Stomach smooth muscle (tissue), 2 donors: ENCODE results near the gene CPLX3.
"Not testable (repeated sequence)": the region's sequence is repeated elsewhere in the genome, so short reads cannot be mapped to it uniquely, and the experiment has no call there.

Experiments used
- H3K27ac ChIP-seq: one replicate; pipeline ENCODE4 v1.7.0; 2013; ENCODE audit warnings: mild to moderate bottlenecking, low read length, inconsistent platforms
- H3K27me3 ChIP-seq, 2 donors: one replicate each; pipeline ENCODE4 v1.7.0; 2013; ENCODE audit warnings: low read length in 2 of 2; ENCODE audit not compliant: insufficient read depth in 2 of 2, control insufficient read depth in 1 of 2
- H3K36me3 ChIP-seq, 2 donors: one replicate each; pipeline ENCODE4 v1.7.0; 2013; ENCODE audit warnings: low read length in 2 of 2; ENCODE audit not compliant: control insufficient read depth in 2 of 2, insufficient read depth in 2 of 2
- H3K4me1 ChIP-seq: one replicate; pipeline ENCODE4 v1.7.0; 2013; ENCODE audit warnings: low read length; ENCODE audit not compliant: control insufficient read depth, insufficient read depth
- H3K4me3 ChIP-seq, 2 donors: one replicate each; pipeline ENCODE4 v1.7.0; 2013; ENCODE audit warnings: low read length in 2 of 2
- H3K9ac ChIP-seq, 2 donors: one replicate each; pipeline ENCODE4 v1.7.0; 2013; ENCODE audit warnings: low read length in 2 of 2, mild to moderate bottlenecking in 1 of 2
- H3K9me3 ChIP-seq, 2 donors: one replicate each; pipeline ENCODE4 v1.7.0; 2013; ENCODE audit warnings: low read length in 2 of 2; ENCODE audit not compliant: control insufficient read depth in 2 of 2
- donor health status: healthy.
- donor health status: Pancreatic carcinoma.

The CPLX3 gene

DNA sequence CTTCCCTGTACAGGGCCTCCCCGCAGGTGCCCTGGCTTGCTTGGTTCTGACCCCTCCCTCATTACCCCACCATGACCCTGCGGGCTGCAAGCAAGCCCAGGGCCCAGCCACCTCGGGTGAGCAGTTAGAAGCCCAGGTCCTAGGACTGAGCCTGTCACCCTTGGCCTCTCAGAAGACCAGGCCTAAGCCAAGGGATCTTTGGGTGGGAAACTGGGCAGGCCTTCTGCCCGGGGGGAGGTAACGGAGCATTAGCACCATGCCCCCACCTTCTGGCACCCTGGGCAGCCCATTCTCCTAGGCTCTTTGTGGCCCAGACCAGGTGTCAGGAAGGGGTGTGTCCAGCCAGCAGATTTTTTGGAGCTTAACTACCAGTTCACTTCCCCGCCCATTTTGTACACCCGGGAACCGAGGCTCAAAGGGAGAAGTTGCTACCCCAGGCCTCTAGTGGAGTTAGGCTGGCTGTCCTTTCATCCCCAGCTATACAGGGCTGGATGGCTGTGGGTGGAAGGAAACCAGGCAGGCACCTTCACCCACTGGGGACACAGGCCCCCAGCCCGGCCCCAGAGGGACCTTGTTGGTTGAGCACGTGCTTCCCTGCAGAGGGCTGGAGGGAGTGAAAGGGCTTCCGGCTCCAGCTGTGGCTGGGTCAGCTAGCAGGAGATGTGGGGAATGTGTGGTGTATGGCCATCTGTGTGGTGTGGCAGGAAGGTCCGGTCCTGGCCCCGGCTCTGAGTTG, 43.2 kb upstream of the CPLX3 start:
- Histone ChIP-seq H3K4me3 (peak overlapping the region; percentile 89 to 94), H3K27me3 (no peaks in the 10 kb centered on the region), H3K9me3 (no peaks in the 10 kb centered on the region), H3K27ac (no peak overlapping the region), H3K9ac (peak overlapping the region; percentile 78 to 85), H3K36me3 (peaks cover 0 to 2% of the 10 kb centered on the region in 2 donors), H3K4me1 (peaks cover 60% of the 10 kb centered on the region)

DNA sequence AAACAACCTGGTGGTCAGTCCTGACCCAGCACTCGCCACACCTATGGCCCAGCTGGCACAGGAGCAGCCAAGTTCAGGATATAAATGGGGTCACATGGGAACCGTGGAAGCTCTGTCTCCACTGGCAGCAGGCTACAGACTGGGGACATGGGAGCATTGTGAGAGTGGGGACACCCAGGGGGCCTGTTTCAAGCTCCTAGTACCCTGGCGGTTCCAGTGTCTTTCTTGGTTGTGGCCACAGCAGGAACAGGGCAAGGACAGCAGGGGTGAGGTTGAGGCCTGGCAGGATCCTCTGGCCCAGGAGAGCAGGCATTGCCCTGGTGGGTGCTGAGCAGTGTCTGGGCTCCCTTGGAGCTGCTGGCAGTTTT, 42.6 kb upstream of the CPLX3 start:
- Histone ChIP-seq H3K27me3 (no peaks in the 10 kb centered on the region), H3K9me3 (no peaks in the 10 kb centered on the region), H3K9ac (peak overlapping the region; percentile 78 to 85), H3K27ac (no peak overlapping the region), H3K4me1 (peaks cover 64% of the 10 kb centered on the region), H3K4me3 (peak overlapping the region; percentile 89 to 94), H3K36me3 (peaks cover 0 to 2% of the 10 kb centered on the region in 2 donors)

DNA sequence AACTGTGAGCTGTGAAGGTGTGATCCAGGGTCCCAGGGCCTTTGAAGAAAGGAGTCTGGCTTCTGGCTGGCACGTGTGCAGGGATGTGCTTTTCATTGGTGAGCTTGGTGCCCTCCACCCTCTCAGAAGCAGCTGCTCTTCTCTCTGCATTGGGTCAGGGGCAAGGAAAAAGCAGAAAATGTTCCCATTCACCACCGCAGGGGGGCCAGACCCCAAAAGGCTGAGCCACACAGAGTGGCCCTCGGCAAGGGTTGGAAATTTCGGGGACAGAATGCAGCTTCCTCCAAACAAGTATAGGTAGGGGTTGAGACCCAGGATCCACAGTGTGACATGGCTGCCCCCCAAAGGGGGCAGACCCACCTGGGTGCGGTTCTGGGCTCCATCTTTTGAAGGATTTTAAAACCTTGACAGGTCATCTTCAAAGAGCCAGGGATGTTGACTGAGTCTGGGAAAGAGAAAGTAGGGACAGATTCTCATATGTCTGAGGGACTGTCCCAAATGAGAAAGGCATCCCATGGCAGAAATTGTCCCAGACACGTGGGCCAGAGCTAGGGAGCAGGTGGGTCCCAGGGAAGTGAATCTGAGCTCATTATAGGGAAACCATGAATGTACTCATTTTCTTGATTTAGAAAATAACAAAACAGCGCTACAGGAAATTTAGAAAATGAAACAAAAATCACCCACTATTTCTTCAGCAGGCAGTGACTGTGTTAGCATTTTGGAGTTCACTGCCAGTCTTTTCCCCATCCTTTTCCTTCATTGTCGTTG, 41.8 kb upstream of the CPLX3 start:
- no peaks in the 10 kb centered on the region for H3K27me3 ChIP-seq
- no peaks in the 10 kb centered on the region for H3K9me3 ChIP-seq
- no peak overlapping the region for H3K27ac ChIP-seq
- H3K4me3 ChIP-seq, result no peak overlapping the region
- peaks cover 73% of the 10 kb centered on the region for H3K4me1 ChIP-seq
- H3K9ac ChIP-seq, result peak overlapping the region in 1 of 2 donors; percentile 27
- H3K36me3 ChIP-seq, result peaks cover 0 to 2% of the 10 kb centered on the region in 2 donors

DNA sequence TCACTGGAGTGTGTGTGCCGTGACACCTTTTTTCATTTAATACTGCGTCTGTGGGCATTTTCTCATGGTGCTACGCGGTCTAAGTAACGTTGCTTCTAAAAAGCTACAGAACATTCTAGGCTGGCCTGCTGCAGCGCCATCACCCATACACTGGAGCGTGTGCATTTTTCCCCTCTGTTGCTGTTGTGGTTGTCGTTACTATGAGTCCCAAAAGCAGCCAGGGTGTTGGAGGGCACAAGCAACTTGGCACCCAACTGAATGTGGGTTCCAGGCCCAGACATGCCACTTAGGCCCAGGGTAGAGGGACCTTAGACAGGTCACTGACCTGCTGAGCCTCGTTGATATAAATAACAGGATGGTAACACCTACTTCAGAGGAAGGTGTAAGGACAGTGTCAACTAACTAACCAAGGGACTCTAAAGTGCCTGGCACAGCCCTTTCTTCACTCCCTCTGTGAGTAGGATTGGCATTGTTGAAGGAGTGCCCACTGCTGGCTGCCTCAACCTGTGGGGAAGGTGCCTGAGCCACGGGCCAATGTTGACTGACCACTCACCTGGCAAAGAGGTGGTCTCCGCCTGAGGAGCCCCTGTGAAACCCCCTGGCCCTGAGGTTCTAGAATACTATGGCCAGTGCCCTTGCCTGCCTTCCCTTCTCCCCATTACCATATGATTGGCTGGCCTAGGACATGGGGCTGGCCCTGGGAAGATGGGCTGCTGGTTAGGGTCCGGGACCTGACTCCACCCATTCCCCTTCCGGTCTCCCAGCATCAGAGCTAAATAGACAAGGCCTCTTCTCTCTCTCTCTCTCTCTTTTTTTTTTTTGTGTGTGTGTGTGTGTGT, 41.0 kb upstream of the CPLX3 start:
- Histone ChIP-seq H3K27me3 (no peaks in the 10 kb centered on the region), H3K27ac (no peak overlapping the region), H3K9me3 (no peaks in the 10 kb centered on the region), H3K36me3 (peaks cover 0 to 2% of the 10 kb centered on the region in 2 donors), H3K9ac (no peak overlapping the region), H3K4me1 (peaks cover 81% of the 10 kb centered on the region), H3K4me3 (peak overlapping the region in 1 of 2 donors; percentile 15)

DNA sequence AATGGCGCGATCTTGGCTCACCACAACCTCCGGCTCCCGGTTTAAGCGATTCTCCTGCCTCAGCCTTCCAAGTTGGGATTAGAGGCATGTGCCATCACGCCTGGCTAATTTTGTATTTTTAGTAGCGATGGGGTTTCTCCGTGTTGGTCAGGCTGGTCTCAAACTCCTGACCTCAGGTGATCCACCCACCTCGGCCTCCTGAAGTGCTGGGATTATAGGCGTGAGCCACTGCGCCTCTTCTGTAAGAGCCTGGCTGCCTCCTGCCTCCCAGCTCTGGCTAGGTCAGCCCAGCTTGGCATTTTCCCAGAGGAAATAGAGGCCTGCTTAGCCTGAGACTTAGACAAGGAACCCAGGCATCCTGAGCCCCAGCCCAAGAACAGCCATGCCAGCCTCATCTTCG, 40.3 kb upstream of the CPLX3 start:
- H3K27ac ChIP-seq, H3K9me3 ChIP-seq, H3K9ac ChIP-seq, H3K4me3 ChIP-seq, H3K36me3 ChIP-seq, H3K27me3 ChIP-seq: not testable (repeated sequence)
- H3K4me1 ChIP-seq, result peaks cover 80% of the 10 kb centered on the region

DNA sequence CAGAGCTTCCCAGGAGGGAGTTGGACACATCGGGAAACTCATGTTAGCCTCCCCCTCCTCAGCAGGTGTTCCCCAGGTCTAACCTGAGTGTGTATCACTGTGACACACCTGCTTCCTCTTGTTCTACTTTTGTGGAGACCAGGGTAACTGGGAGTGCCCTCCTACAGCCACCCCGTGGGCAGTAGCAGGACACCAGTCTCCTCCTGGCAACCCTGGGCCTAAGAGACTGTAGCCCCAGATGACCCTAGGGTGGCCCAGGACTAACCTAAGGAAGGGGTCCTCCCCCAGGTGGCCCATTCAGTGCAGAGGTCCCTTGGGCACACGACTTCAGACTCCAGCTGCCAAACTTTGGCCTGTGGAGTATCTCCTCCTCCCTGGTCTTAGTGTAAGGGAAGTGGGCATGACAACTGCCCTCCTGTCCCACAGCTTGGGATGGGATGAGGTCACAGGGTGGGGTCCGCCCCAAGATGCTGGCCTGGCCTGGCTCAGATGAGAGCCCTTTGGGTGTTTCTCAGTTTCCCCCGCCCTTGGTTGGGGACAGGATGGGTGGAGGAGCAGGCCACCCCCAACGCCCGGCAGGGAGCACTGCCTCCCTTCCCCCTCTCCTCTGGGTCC, 39.8 kb upstream of the CPLX3 start:
- Histone ChIP-seq H3K4me3 (no peak overlapping the region), H3K36me3 (peaks cover 0 to 2% of the 10 kb centered on the region in 2 donors), H3K9ac (no peak overlapping the region), H3K27me3 (no peaks in the 10 kb centered on the region), H3K4me1 (peaks cover 75% of the 10 kb centered on the region), H3K9me3 (no peaks in the 10 kb centered on the region), H3K27ac (no peak overlapping the region)

DNA sequence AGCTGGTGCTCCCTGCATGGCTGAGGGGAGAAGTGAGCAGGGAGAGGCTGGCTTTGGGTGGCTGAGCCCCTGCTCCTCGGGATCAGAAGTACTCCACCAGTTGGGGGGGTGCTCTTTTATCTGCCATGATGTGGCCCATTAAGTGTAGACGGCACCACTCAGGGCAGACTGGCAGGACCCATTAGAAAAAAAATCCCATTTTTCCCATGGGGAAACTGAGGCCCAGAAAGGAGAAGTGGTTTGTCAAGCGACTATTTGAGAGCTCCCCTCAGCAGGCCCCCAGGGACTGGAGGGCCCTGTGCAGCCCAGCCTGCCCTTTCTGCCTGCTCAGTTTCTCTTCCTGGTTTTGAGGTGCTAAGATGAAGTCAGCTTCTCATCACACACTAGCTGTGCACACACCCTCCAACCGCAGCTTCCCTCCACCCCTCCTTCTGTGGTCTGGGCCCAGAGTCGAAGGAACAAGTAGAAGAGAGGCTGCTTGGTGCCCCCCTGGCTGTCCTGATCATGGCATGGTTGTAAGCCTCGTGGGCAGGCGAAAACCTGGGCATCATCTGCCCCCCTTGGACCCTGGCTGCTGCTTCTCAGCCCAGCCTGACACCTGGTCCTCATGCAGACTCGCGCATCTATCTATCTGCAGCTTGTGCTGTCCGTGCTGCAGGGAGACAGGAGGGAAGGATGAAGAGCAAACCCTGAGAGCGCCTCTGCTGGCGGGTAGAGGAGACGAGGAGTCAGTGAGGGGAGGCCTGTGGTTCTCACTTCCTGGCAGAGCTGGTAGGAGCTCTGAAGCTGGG, 39.0 kb upstream of the CPLX3 start:
- Histone ChIP-seq H3K36me3 (peaks cover 0 to 2% of the 10 kb centered on the region in 2 donors), H3K4me3 (peak overlapping the region in 1 of 2 donors; percentile 12), H3K9ac (peak overlapping the region in 1 of 2 donors; percentile 51), H3K27ac (peak overlapping the region; percentile 18), H3K9me3 (no peaks in the 10 kb centered on the region), H3K27me3 (no peaks in the 10 kb centered on the region), H3K4me1 (peaks cover 74% of the 10 kb centered on the region)

DNA sequence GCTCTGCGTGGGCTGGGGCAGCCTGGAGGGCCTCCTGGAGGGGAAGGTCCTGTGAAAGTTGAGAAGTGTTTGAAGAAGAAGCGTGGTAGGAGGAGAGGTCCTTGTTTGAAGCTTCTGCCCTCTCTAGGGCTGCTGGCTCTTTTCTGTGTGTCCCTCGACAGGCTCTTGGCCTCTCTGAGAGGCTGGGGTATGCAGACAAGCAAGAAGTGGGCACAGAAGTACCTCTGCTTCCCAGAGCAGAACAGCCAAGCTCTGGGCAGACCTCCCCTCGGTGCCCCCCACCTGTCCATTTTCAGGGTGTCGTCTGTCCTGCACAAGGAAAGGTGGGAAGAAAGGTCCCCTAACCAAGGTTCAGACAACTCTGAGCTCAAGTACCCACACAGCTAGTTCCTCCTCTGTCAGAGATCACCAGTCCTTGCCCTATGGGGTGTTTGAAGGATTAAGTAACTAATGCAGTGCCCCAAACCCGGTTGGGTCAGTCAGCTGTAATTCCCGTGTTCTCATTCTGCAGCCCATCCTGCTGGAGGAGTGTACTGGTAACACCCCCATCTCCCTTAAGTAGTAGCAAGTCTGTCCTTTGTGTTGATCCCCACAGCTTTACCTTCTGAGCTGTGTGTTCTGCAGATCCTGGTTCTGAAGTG, 38.3 kb upstream of the CPLX3 start:
- Histone ChIP-seq H3K4me1 (peaks cover 73% of the 10 kb centered on the region), H3K27ac (peak overlapping the region; percentile 18), H3K27me3 (no peaks in the 10 kb centered on the region), H3K4me3 (no peak overlapping the region), H3K9ac (peak overlapping the region in 1 of 2 donors; percentile 51), H3K9me3 (no peaks in the 10 kb centered on the region), H3K36me3 (peaks cover 0 to 2% of the 10 kb centered on the region in 2 donors)

DNA sequence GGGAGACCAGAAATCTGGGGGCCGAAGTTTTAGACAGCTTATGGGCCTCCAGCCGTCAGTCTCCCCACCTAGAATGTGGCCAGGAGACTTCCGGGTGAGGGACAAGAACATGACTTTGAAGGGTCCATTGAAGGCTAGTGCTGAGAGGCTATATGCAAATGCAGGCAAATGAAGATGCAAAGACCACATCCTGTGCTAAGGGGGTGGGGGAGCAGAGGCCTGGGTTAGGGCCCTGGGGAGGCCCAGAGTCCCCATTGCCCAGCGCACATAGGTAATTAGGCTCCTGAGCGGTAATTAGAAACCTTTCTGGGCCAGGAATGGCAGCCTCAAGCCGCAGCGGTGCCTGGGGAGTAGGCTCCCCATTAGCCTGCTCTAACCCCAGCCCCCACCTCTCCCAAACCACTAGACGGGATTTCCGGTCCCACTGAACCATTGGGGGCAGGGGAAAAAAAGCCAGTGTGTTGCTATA, 37.7 kb upstream of the CPLX3 start:
- H3K9me3 ChIP-seq, result no peaks in the 10 kb centered on the region
- peak overlapping the region in 1 of 2 donors; percentile 22 for H3K4me3 ChIP-seq
- peaks cover 0 to 2% of the 10 kb centered on the region in 2 donors for H3K36me3 ChIP-seq
- no peaks in the 10 kb centered on the region for H3K27me3 ChIP-seq
- peak overlapping the region in 1 of 2 donors; percentile 37 for H3K9ac ChIP-seq
- H3K4me1 ChIP-seq, result peaks cover 68% of the 10 kb centered on the region
- H3K27ac ChIP-seq, result peak overlapping the region; percentile 18
